H9 (cell line): ENCODE data around the gene IL18BP. TPM values are rescaled to one million over a fixed set of nuclear protein-coding genes. Genes with fewer than 3 reads are reported as not detected.

Experiments
- DNase-seq: peaks from one replicate; pipeline ENCODE4 v3.0.0-alpha.2; 2017
- H2AFZ ChIP-seq: one replicate; pipeline ENCODE4 v1.6.1; 2013; ENCODE audit warnings: mild to moderate bottlenecking, low read length, control low read depth, moderate library complexity
- H2AK5ac ChIP-seq: 2 replicates; pipeline ENCODE4 v1.6.1; 2013; ENCODE audit warnings: low read length, control low read depth, mixed read lengths; ENCODE audit not compliant: insufficient read length
- H2BK120ac ChIP-seq: one replicate; pipeline ENCODE4 v1.6.1; 2013; ENCODE audit warnings: low read depth, mild to moderate bottlenecking, low read length, control low read depth, inconsistent platforms; ENCODE audit not compliant: poor library complexity, severe bottlenecking
- H2BK12ac ChIP-seq: 2 replicates; pipeline ENCODE4 v1.6.1; 2013; ENCODE audit warnings: low read length, control low read depth, mixed read lengths, low read depth; ENCODE audit not compliant: insufficient read length
- H2BK15ac ChIP-seq: 2 replicates; pipeline ENCODE4 v1.6.1; 2013; ENCODE audit warnings: low read depth, low read length, control low read depth
- H2BK20ac ChIP-seq: one replicate; pipeline ENCODE4 v1.6.1; 2013; ENCODE audit warnings: low read depth, mild to moderate bottlenecking, low read length, control low read depth, inconsistent platforms; ENCODE audit not compliant: poor library complexity, severe bottlenecking
- H2BK5ac ChIP-seq: 2 replicates; pipeline ENCODE4 v1.6.1; 2013; ENCODE audit warnings: low read length, control low read depth, mixed read lengths; ENCODE audit not compliant: insufficient read length
- H3K14ac ChIP-seq: 2 replicates; pipeline ENCODE4 v1.6.1; 2013; ENCODE audit warnings: low read length, control low read depth; ENCODE audit not compliant: insufficient read depth
- H3K18ac ChIP-seq: 2 replicates; pipeline ENCODE4 v1.6.1; 2013; ENCODE audit warnings: low read depth, mild to moderate bottlenecking, mixed read lengths, low read length, control low read depth; ENCODE audit not compliant: insufficient read length
- H3K23ac ChIP-seq: 2 replicates; pipeline ENCODE4 v1.6.1; 2013; ENCODE audit warnings: low read length, control low read depth, mixed read lengths, low read depth; ENCODE audit not compliant: insufficient read length
- H3K23me2 ChIP-seq: 2 replicates; pipeline ENCODE4 v1.6.1; 2013; ENCODE audit warnings: low read depth, mild to moderate bottlenecking, mixed read lengths, low read length, control low read depth; ENCODE audit not compliant: insufficient read length, poor library complexity, severe bottlenecking
- H3K27ac ChIP-seq: 2 replicates; pipeline ENCODE4 v1.5.1; 2013; ENCODE audit warnings: low read length, control low read depth, mixed read lengths, low read depth; ENCODE audit not compliant: insufficient read length
- H3K27me3 ChIP-seq: 2 replicates; pipeline ENCODE4 v1.6.1; 2013; ENCODE audit warnings: low read length, control low read depth, inconsistent platforms; ENCODE audit not compliant: insufficient read depth
- H3K4ac ChIP-seq: 2 replicates; pipeline ENCODE4 v1.6.1; 2013; ENCODE audit warnings: low read depth, mild to moderate bottlenecking, control low read depth, inconsistent platforms, low read length, moderate library complexity
- H3K4me1 ChIP-seq: 2 replicates; pipeline ENCODE4 v1.6.1; 2013; ENCODE audit warnings: low read length, control low read depth, inconsistent platforms; ENCODE audit not compliant: insufficient read depth
- H3K4me2 ChIP-seq: 2 replicates; pipeline ENCODE4 v1.6.1; 2013; ENCODE audit warnings: low read length, control low read depth, mixed read lengths; ENCODE audit not compliant: insufficient read length, insufficient read depth
- H3K56ac ChIP-seq: 2 replicates; pipeline ENCODE4 v1.6.1; 2013; ENCODE audit warnings: low read depth, mild to moderate bottlenecking, mixed read lengths, low read length, control low read depth; ENCODE audit not compliant: insufficient read length
- H3K79me1 ChIP-seq: 2 replicates; pipeline ENCODE4 v1.6.1; 2013; ENCODE audit warnings: low read depth, mild to moderate bottlenecking, moderate library complexity, low read length, control low read depth, inconsistent platforms; ENCODE audit not compliant: insufficient read depth, poor library complexity, severe bottlenecking
- H3K79me2 ChIP-seq: 2 replicates; pipeline ENCODE4 v1.6.1; 2013; ENCODE audit warnings: low read length, control low read depth, inconsistent platforms; ENCODE audit not compliant: insufficient read depth
- H3K9ac ChIP-seq: 2 replicates; pipeline ENCODE4 v1.6.1; 2013; ENCODE audit warnings: low read length, control low read depth, mixed read lengths; ENCODE audit not compliant: insufficient read length; ENCODE audit errors: extremely low read depth
- H3K9me3 ChIP-seq: one replicate; pipeline ENCODE4 v1.6.1; 2013; ENCODE audit warnings: low read depth, low read length, inconsistent platforms; ENCODE audit not compliant: control insufficient read depth
- H3T11ph ChIP-seq: one replicate; pipeline ENCODE4 v1.6.1; 2013; ENCODE audit warnings: mild to moderate bottlenecking, low read length, control low read depth, inconsistent platforms
- H4K20me1 ChIP-seq: one replicate; pipeline ENCODE4 v1.6.1; 2013; ENCODE audit not compliant: control insufficient read depth, insufficient read length, insufficient read depth
- H4K5ac ChIP-seq: 2 replicates; pipeline ENCODE4 v1.6.1; 2013; ENCODE audit warnings: low read depth, mild to moderate bottlenecking, mixed read lengths, low read length, control low read depth; ENCODE audit not compliant: insufficient read length
- H4K8ac ChIP-seq: replicated peaks from 2 replicates; pipeline ENCODE4 v1.6.1; 2013; ENCODE audit warnings: low read length, control low read depth, mixed read lengths, low read depth; ENCODE audit not compliant: insufficient read length
- H4K91ac ChIP-seq: 2 replicates; pipeline ENCODE4 v1.6.1; 2013; ENCODE audit warnings: low read depth, mild to moderate bottlenecking, moderate library complexity, mixed read lengths, low read length, control low read depth; ENCODE audit not compliant: insufficient read length
- H3K27ac Mint-ChIP-seq, 3 experiments: 2 replicates in 2 of 3; 3 replicates in 1 of 3; pipeline ENCODE4 v1.8.0; 2020 to 2021; ENCODE audit warnings: mixed read lengths in 3 of 3, mild to moderate bottlenecking in 1 of 3, moderate library complexity in 1 of 3
- H3K27me3 Mint-ChIP-seq: 2 replicates; pipeline ENCODE4 v1.8.0; 2021; ENCODE audit warnings: low read depth, mild to moderate bottlenecking, moderate library complexity, mixed read lengths
- H3K36me3 Mint-ChIP-seq, 3 experiments: 2 replicates in 2 of 3; 3 replicates in 1 of 3; pipeline ENCODE4 v1.8.0; 2020 to 2021; ENCODE audit warnings: low read depth in 3 of 3, mixed read lengths in 3 of 3; ENCODE audit not compliant: insufficient read depth in 1 of 3
- H3K4me1 Mint-ChIP-seq, 2 experiments: 2 replicates each; pipeline ENCODE4 v1.8.0; 2020; ENCODE audit warnings: mixed read lengths in 2 of 2
- H3K4me3 Mint-ChIP-seq, 2 experiments: 2 replicates in 1 of 2; 3 replicates in 1 of 2; pipeline ENCODE4 v1.8.0; 2020 to 2021; ENCODE audit warnings: mild to moderate bottlenecking in 2 of 2, mixed read lengths in 2 of 2, moderate library complexity in 1 of 2
- H3K9me3 Mint-ChIP-seq, 2 experiments: 2 replicates in 1 of 2; 3 replicates in 1 of 2; pipeline ENCODE4 v1.8.0; 2020; ENCODE audit warnings: mild to moderate bottlenecking in 2 of 2, mixed read lengths in 2 of 2, moderate library complexity in 1 of 2
- WGBS: extraction: QIAGEN DNeasy Blood & Tissue Kit; methylation state at CpG from one replicate; pipeline ENCODE4 v1.1.7; 2013; ENCODE audit warnings: missing lambda C conversion rate, low lambda C conversion rate, mixed read lengths; ENCODE audit not compliant: insufficient read length; ENCODE audit errors: extremely low coverage; 5-methylcytosine and 5-hydroxymethylcytosine counted together
- total RNA-seq: library from RNA; stranded (reverse); gene quantifications from 2 replicates; pipeline ENCODE4 v1.2.1, GENCODE V29; 2021
- TF ChIP-seq, protein P1 (sequence below): fragments of 200-600 bp; sonication (generic); conservative IDR thresholded peaks from 3 replicates; pipeline ENCODE4 v1.8.0; 2021; ENCODE audit warnings: antibody characterized with exemption, mild to moderate bottlenecking

The IL18BP gene
- total RNA-seq, 1 experiment from 2014 or later: 10.2 TPM

- Histone ChIP-seq H4K5ac (no peak overlapping the region), H2BK120ac (no peak overlapping the region), H4K20me1 (no peaks in the 10 kb centered on the region), H3K79me1 (no peaks in the 10 kb centered on the region), H3T11ph (no peak overlapping the region), H3K18ac (no peak overlapping the region), H3K4me1 (no peaks in the 10 kb centered on the region), H3K79me2 (no peaks in the 10 kb centered on the region), H3K27me3 (no peaks in the 10 kb centered on the region), H3K27ac (no peak overlapping the region), H3K9me3 (no peaks in the 10 kb centered on the region), H2BK5ac (no peak overlapping the region), H2AK5ac (no peak overlapping the region), H3K14ac (no peak overlapping the region), H2BK12ac (no peak overlapping the region), H2AFZ (no peak overlapping the region), H3K4ac (no peak overlapping the region), H2BK20ac (no peak overlapping the region), H3K23ac (no peak overlapping the region), H4K91ac (no peak overlapping the region), H3K9ac (no peak overlapping the region), H3K4me2 (no peak overlapping the region), H3K23me2 (no peaks in the 10 kb centered on the region), H4K8ac (no peak overlapping the region), H2BK15ac (no peak overlapping the region), H3K56ac (no peak overlapping the region)
- Mint-ChIP-seq H3K27ac (peak overlapping the region in 1 of 3 experiments; percentile 56; a peak in 1 of 7 replicates), H3K4me1 (no peaks in the 10 kb centered on the region), H3K9me3 (no peaks in the 10 kb centered on the region), H3K36me3 (peaks cover 52 to 93% (median 89%) of the 10 kb centered on the region in 3 experiments; a peak in 6 of 7 replicates), H3K4me3 (no peak overlapping the region), H3K27me3 (peaks cover 7% of the 10 kb centered on the region; the same call in 1 of the 2 replicates)
- DNase-seq: no peak
- WGBS: no CpG with 5 or more reads among the region's 8 CpGs
- TF ChIP-seq, protein P1, sequence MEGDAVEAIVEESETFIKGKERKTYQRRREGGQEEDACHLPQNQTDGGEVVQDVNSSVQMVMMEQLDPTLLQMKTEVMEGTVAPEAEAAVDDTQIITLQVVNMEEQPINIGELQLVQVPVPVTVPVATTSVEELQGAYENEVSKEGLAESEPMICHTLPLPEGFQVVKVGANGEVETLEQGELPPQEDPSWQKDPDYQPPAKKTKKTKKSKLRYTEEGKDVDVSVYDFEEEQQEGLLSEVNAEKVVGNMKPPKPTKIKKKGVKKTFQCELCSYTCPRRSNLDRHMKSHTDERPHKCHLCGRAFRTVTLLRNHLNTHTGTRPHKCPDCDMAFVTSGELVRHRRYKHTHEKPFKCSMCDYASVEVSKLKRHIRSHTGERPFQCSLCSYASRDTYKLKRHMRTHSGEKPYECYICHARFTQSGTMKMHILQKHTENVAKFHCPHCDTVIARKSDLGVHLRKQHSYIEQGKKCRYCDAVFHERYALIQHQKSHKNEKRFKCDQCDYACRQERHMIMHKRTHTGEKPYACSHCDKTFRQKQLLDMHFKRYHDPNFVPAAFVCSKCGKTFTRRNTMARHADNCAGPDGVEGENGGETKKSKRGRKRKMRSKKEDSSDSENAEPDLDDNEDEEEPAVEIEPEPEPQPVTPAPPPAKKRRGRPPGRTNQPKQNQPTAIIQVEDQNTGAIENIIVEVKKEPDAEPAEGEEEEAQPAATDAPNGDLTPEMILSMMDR: no peak
These were observed 7.8 kb downstream of the IL18BP start for GRCh38 chr11:72006309-72007088.
